HG03469 (cell line): ENCODE results near the gene SEC61A2.
"Not testable (repeated sequence)": the region's sequence is repeated elsewhere in the genome, so short reads cannot be mapped to it uniquely, and the experiment has no call there.

ENCODE experiments used
- ATAC-seq: cut with Tn5 transposase; IDR thresholded peaks from one replicate; pipeline ENCODE4 v1.9.1; 2021; ENCODE audit warnings: mild to moderate bottlenecking, moderate library complexity, moderate number of reproducible peaks; ENCODE audit not compliant: unreplicated experiment

SEC61A2 gene

GRCh38 chr10:12158111-12158510 lies 28.6 kb downstream of the SEC61A2 start:
- no peak for ATAC-seq

GRCh38 chr10:12160664-12161063 lies 31.2 kb downstream of the SEC61A2 start:
- ATAC-seq: no peak

- no peak for ATAC-seq
Observed at GRCh38 chr10:12162927-12163326, 33.5 kb downstream of the SEC61A2 start.

GRCh38 chr10:12164085-12164484 lies 34.6 kb downstream of the SEC61A2 start:
- ATAC-seq: no peak

GRCh38 chr10:12165036-12165435 lies 35.6 kb downstream of the SEC61A2 start:
- no peak for ATAC-seq

- no peak for ATAC-seq
Observed at GRCh38 chr10:12165999-12166775, 36.7 kb downstream of the SEC61A2 start.

- not testable (repeated sequence) for ATAC-seq
Observed at GRCh38 chr10:12171512-12171911, 42.0 kb downstream of the SEC61A2 start.

- ATAC-seq: no peak
Observed at GRCh38 chr10:12177642-12178041, 48.2 kb downstream of the SEC61A2 start.

- ATAC-seq: no peak
Observed at GRCh38 chr10:12179606-12180170, 50.2 kb downstream of the SEC61A2 start.

- ATAC-seq: no peak
Observed at GRCh38 chr10:12180221-12180974, 50.9 kb downstream of the SEC61A2 start.

GRCh38 chr10:12181065-12181775 lies 51.7 kb downstream of the SEC61A2 start:
- ATAC-seq: no peak

GRCh38 chr10:12184165-12184564 lies 54.7 kb downstream of the SEC61A2 start:
- ATAC-seq: no peak

- no peak for ATAC-seq
Observed at GRCh38 chr10:12186323-12186722, 56.8 kb downstream of the SEC61A2 start.

- ATAC-seq: no peak
Observed at GRCh38 chr10:12187321-12187905, 57.9 kb downstream of the SEC61A2 start.

GRCh38 chr10:12188656-12189055 lies 59.2 kb downstream of the SEC61A2 start:
- ATAC-seq: no peak

GRCh38 chr10:12189426-12189825 lies 59.9 kb downstream of the SEC61A2 start:
- ATAC-seq: no peak

GRCh38 chr10:12191715-12192114 lies 62.2 kb downstream of the SEC61A2 start:
- ATAC-seq: no peak

- no peak for ATAC-seq
Observed at GRCh38 chr10:12193193-12193592, 63.7 kb downstream of the SEC61A2 start.

- ATAC-seq: no peak
Observed at GRCh38 chr10:12194752-12195271, 65.3 kb downstream of the SEC61A2 start.

- ATAC-seq: no peak
Observed at GRCh38 chr10:12195281-12195602, 65.8 kb downstream of the SEC61A2 start.
